GM12892 (cell line): ENCODE results near the gene SLC17A2.

Experiments
- POLR2A ChIP-seq: IDR thresholded peaks from 2 replicates; pipeline ENCODE4 v1.6.1; 2011; ENCODE audit warnings: low read depth, low read length, control low read depth
- POLR2AphosphoS5 ChIP-seq: IDR thresholded peaks from 2 replicates; pipeline ENCODE4 v1.6.1; 2011; ENCODE audit warnings: low read depth, low read length, control low read depth
- TAF1 ChIP-seq: IDR thresholded peaks from 2 replicates; pipeline ENCODE4 v1.6.1; 2011; ENCODE audit warnings: low read depth, mild to moderate bottlenecking, control low read depth, low read length, borderline replicate concordance

GRCh38 chr6:25959890-25960536 is 29.5 kb upstream of the SLC17A2 start:
- TF ChIP-seq POLR2AphosphoS5 (no peak), POLR2A (no peak), TAF1 (no peak)
